Measurements from ENCODE around the gene ERVFRD-1. TPM values are rescaled to one million over a fixed set of nuclear protein-coding genes. Genes with fewer than 3 reads are reported as not detected.

Gene ERVFRD-1
- polyA plus RNA-seq, 2 of the 4 experiments (the other 2 are of a cell fraction): not detected

GRCh38 chr6:11136809-11137208 is 25.3 kb upstream of the ERVFRD-1 start:
- peaks cover 35% of the 10 kb centered on the region for H3K4me1 ChIP-seq
- no peaks in the 10 kb centered on the region for H3K9me3 ChIP-seq
- POLR2A ChIA-PET: no interaction called here
- ATAC-seq (no peak), FAIRE-seq (no peak), DNase-seq (ENCODE audit: low read depth in 1 of 2, low spot score in 1 of 2) (no peak)
- peak overlapping the region in 1 of 2 experiments; percentile 12; a peak in 1 of 6 replicates for H3K27ac ChIP-seq
- H3K4me3 ChIP-seq: no peak overlapping the region
- TF ChIP-seq FOXS1 (CRISPR knock-in tag; IDR thresholded peaks at IDR 0.05) (no peak), MAFK (IDR thresholded peaks at IDR 0.05; ENCODE audit: partially characterized antibody) (no peak), HMGXB4 (CRISPR knock-in tag; IDR thresholded peaks at IDR 0.05; ENCODE audit: borderline replicate concordance) (no peak), HEYL (CRISPR knock-in tag; IDR thresholded peaks at IDR 0.05) (no peak), FOSB (CRISPR knock-in tag; IDR thresholded peaks at IDR 0.05) (no peak), ZNF302 (CRISPR knock-in tag; IDR thresholded peaks at IDR 0.05) (no peak), ELK1 (IDR thresholded peaks at IDR 0.05; ENCODE audit: low read depth, low read length) (no peak), MAZ (IDR thresholded peaks at IDR 0.05; ENCODE audit: borderline replicate concordance, low read depth, low read length) (no peak), HOXB13 (CRISPR knock-in tag; IDR thresholded peaks at IDR 0.05; ENCODE audit: low read depth) (no peak), RFX5 (IDR thresholded peaks at IDR 0.05) (no peak), POLR2AphosphoS2 (conservative IDR thresholded peaks at IDR 0.05; ENCODE audit: low read length) (no peak), HDAC2 (IDR thresholded peaks at IDR 0.05) (no peak), RNF2 (IDR thresholded peaks at IDR 0.05; ENCODE audit: borderline replicate concordance, low read depth) (no peak), EHMT2 (IDR thresholded peaks at IDR 0.05; ENCODE audit: low read depth) (no peak), E2F6 (IDR thresholded peaks at IDR 0.05; ENCODE audit: borderline replicate concordance, low read depth) (no peak), ESRRA (IDR thresholded peaks at IDR 0.05; ENCODE audit: borderline replicate concordance, low read length) (no peak), RARB (CRISPR knock-in tag; IDR thresholded peaks at IDR 0.05) (no peak), SREBF2 (IDR thresholded peaks at IDR 0.05) (no peak), SMC3 (IDR thresholded peaks at IDR 0.05) (no peak)
- CTCF ChIA-PET: interaction anchor here (1.2 to 1.5 kb wide), 4 partner anchors 10 to 359 kb away, joined by 3 to 6 read pairs (median 3); no protein-coding TSS in a partner anchor
- peak overlapping the region; percentile 34; the same call in 2 of the 3 replicates for H3K4me2 ChIP-seq

- ATAC-seq (no peak), FAIRE-seq (no peak), DNase-seq (ENCODE audit: low read depth in 1 of 2, low spot score in 1 of 2) (no peak)
- Histone ChIP-seq H3K4me1 (peaks cover 28% of the 10 kb centered on the region), H3K4me2 (no peak overlapping the region), H3K9me3 (no peaks in the 10 kb centered on the region), H3K27ac (no peak overlapping the region), H3K4me3 (no peak overlapping the region)
- POLR2A ChIA-PET: no interaction called here
- CTCF ChIA-PET: interaction anchor here (3.0 kb wide), 1 partner anchor 11 kb away, joined by 11 read pairs; no protein-coding TSS in a partner anchor
- WGBS (ENCODE audit: missing lambda C conversion rate): 91% methylated on average over 5 of the region's 5 CpGs
- TF ChIP-seq EHF (CRISPR knock-in tag; IDR thresholded peaks at IDR 0.05): no peak
- no peak for TF ChIP-seq HDAC2 (IDR thresholded peaks at IDR 0.05)
- no peak for TF ChIP-seq ZC3H11A (IDR thresholded peaks at IDR 0.05)
- TF ChIP-seq RAD21 (conservative IDR thresholded peaks at IDR 0.05 in 1 of 2, IDR thresholded peaks at IDR 0.05 in 1 of 2): no peak
- no peak for TF ChIP-seq EHMT2 (IDR thresholded peaks at IDR 0.05; ENCODE audit: low read depth)
- no peak for TF ChIP-seq TP53 (CRISPR knock-in tag; IDR thresholded peaks at IDR 0.05)
- TF ChIP-seq HEYL (CRISPR knock-in tag; IDR thresholded peaks at IDR 0.05): no peak
- no peak for TF ChIP-seq BCL3 (IDR thresholded peaks at IDR 0.05)
- no peak for TF ChIP-seq USF2 (IDR thresholded peaks at IDR 0.05)
- no peak for TF ChIP-seq TFCP2L1 (CRISPR knock-in tag; IDR thresholded peaks at IDR 0.05)
- TF ChIP-seq CTCF (IDR thresholded peaks at IDR 0.05): no peak
- TF ChIP-seq RARB (CRISPR knock-in tag; IDR thresholded peaks at IDR 0.05): no peak
- TF ChIP-seq HOXB5 (CRISPR knock-in tag; IDR thresholded peaks at IDR 0.05): no peak
- no peak for TF ChIP-seq CBX8 (IDR thresholded peaks at IDR 0.05)
- no peak for TF ChIP-seq PBX3 (IDR thresholded peaks at IDR 0.05)
- TF ChIP-seq NR3C1 (IDR thresholded peaks at IDR 0.05): no peak
- TF ChIP-seq RNF2 (IDR thresholded peaks at IDR 0.05; ENCODE audit: borderline replicate concordance, low read depth): no peak
Measured at GRCh38 chr6:11133281-11133680, 21.8 kb upstream of the ERVFRD-1 start.

Measured in A549 (cell line).